Measurements from ENCODE around the gene FPR1.
A peak's percentile ranks its signal among the peaks of the same experiment; 100 is the strongest.

The FPR1 gene

GRCh38 chr19:51699170-51699569 lies 52.5 kb downstream of the FPR1 start:
- in situ Hi-C loops (cut with HindIII; ENCODE audit: low sequenced_read_pairs), result no loop called here
- no peak for TF ChIP-seq CTCF (IDR thresholded peaks at IDR 0.05; ENCODE audit: low read depth, low read length)
- H3K4me3 ChIP-seq (ENCODE audit: low read depth, low read length), result no peak overlapping the region
- DNase-seq (ENCODE audit: low read depth, low spot score), result no peak

- peak; percentile 39 for DNase-seq (ENCODE audit: low read depth, low spot score)
- in situ Hi-C loops (cut with HindIII; ENCODE audit: low sequenced_read_pairs), result no loop called here
- TF ChIP-seq CTCF (IDR thresholded peaks at IDR 0.05; ENCODE audit: low read depth, low read length), result no peak
- H3K4me3 ChIP-seq (ENCODE audit: low read depth, low read length), result no peak overlapping the region
Measured at GRCh38 chr19:51698296-51698695, 53.4 kb downstream of the FPR1 start.

DNA sequence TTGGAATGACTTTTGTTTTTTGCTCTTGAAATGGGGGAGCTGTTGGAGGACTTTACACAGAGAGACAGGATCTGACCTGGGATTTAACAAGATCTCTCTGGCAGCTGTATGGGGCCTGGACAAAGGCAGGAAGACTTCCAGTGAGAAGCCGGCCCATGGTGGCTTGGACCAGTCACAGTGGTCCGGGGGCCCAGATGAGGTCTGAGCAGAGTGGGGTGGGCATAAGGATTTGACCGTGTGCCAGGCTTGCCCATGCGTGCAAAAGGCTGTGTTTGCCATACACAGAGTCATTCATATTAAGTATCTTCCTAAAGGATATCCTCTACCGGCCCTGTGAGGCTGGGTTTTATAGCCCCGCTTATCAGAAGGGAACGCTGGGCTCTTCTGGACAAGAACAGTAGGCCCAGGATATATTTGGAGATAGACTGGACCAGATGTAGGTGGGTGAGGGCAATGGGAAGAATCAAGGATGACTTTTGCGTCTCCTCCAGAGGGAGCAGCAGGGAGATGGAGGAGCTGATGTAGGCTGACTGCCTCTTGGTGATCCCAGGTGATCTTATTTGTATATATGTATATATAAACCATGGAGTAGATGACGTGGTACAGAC lies 54.4 kb downstream of the FPR1 start:
- in situ Hi-C loops (cut with HindIII; ENCODE audit: low sequenced_read_pairs), result no loop called here
- H3K4me3 ChIP-seq (ENCODE audit: low read depth, low read length), result no peak overlapping the region
- DNase-seq (ENCODE audit: low read depth, low spot score), result no peak
- no peak for TF ChIP-seq CTCF (IDR thresholded peaks at IDR 0.05; ENCODE audit: low read depth, low read length)

- no peak overlapping the region for H3K4me3 ChIP-seq (ENCODE audit: low read depth, low read length)
- DNase-seq (ENCODE audit: low read depth, low spot score), result no peak
- TF ChIP-seq CTCF (IDR thresholded peaks at IDR 0.05; ENCODE audit: low read depth, low read length), result no peak
- in situ Hi-C loops (cut with HindIII; ENCODE audit: low sequenced_read_pairs), result no loop called here
Measured at GRCh38 chr19:51696606-51697005, 55.1 kb downstream of the FPR1 start.

Data from astrocyte of the spinal cord (primary cell).